Adrenal gland (tissue), 12 donors: ENCODE measurements around the gene NKAIN2. TPM values are rescaled to one million over a fixed set of nuclear protein-coding genes. Genes with fewer than 3 reads are reported as not detected.

Experiments
- DNase-seq, 7 donors: peaks; one replicate each; pipeline ENCODE4 v3.0.0-alpha.2; 2019 to 2020
- H3K27ac ChIP-seq, 5 donors: fragments of 200-600 bp; sonication (generic) in 4 of 5; 1 replicate in 3 of 5; 2 replicates in 2 of 5; pipeline versions ENCODE4 v1.5.1 to v1.8.0; 2016 to 2020; ENCODE audit warnings: mild to moderate bottlenecking in 1 of 5
- H3K27me3 ChIP-seq: fragments of 200-600 bp; 2 replicates; pipeline ENCODE4 v1.8.0; 2021
- H3K36me3 ChIP-seq, 2 donors: fragments of 200-600 bp; replicated peaks in 1 of 2; 1 replicate in 1 of 2; 2 replicates in 1 of 2; pipeline versions ENCODE4 v1.5.1 to v1.8.0; 2018 to 2022
- H3K4me1 ChIP-seq, 2 donors: fragments of 200-600 bp; replicated peaks in 1 of 2; 1 replicate in 1 of 2; 2 replicates in 1 of 2; pipeline versions ENCODE4 v1.5.1 to v1.8.0; 2018 to 2021
- H3K4me3 ChIP-seq, 4 donors: fragments of 200-600 bp; sonication (generic) in 3 of 4; one replicate each; pipeline ENCODE4 v1.5.1; 2016 to 2018
- H3K9me3 ChIP-seq, 3 donors: fragments of 200-600 bp; sonication (generic) in 1 of 3; replicated peaks in 1 of 3; 1 replicate in 2 of 3; 2 replicates in 1 of 3; pipeline versions ENCODE4 v1.5.1 to v1.8.0; 2016 to 2021
- POLR2A ChIP-seq, 2 donors: fragments of 450-650 bp; IDR thresholded peaks; one replicate each; pipeline ENCODE4 v1.6.1; 2017; ENCODE audit warnings: antibody characterized with exemption in 2 of 2, mild to moderate bottlenecking in 2 of 2, moderate library complexity in 1 of 2
- WGBS, 4 donors: extraction: QIAGEN DNeasy Blood & Tissue Kit in 2 of 4; methylation state at CpG; one replicate each; pipeline versions ENCODE4 v1.1.5 to v1.1.7; 2013 to 2017; 5-methylcytosine and 5-hydroxymethylcytosine counted together
- intact Hi-C, 2 donors: fragments of 100-400 bp; cut with DNase I; formaldehyde crosslinking; loops; one replicate each; pipeline versions ENCODE4 v1.14.1 to v1.15.0; 2022 to 2023
- polyA plus RNA-seq, 3 donors: library from polyadenylated mRNA; stranded (reverse); fragments of 200-250 nt in 2 of 3; fragments of 350-450 nt in 1 of 3; fragmentation: Illumina TruSeq in 1 of 3; extraction: RNeasy Lipid Tissue Mini Kit (QIAGEN cat#74804) in 1 of 3; gene quantifications; one replicate each; pipeline ENCODE4 v1.2.3, GENCODE V29; 2013 to 2014
- total RNA-seq, 9 donors: library from RNA; depleted of rRNA in 4 of 9; stranded (reverse); fragments of >200 nt in 4 of 9; fragments of 120-200 nt in 1 of 9; fragmentation: NEBNext Ultra II Directional in 1 of 9; extraction: Animal tissue kit (Norgen Biotek cat#: 25700) in 1 of 9; gene quantifications; one replicate each; pipeline versions ENCODE4 v1.1.0 to v1.2.4, GENCODE V29; 2013 to 2023
- TF ChIP-seq, protein P1 (sequence below), 6 experiments: fragments of 450-650 bp in 4 of 6; fragments of 200-600 bp in 2 of 6; sonication (generic) in 1 of 6; IDR thresholded peaks; 1 replicate in 5 of 6; 2 replicates in 1 of 6; pipeline versions ENCODE4 v1.5.1 to v1.8.0; 2016 to 2021; ENCODE audit warnings: antibody characterized with exemption in 6 of 6, mild to moderate bottlenecking in 2 of 6, moderate library complexity in 1 of 6
- donor health status: healthy with polysubstance abuse.
- donor health status: Bipolar disorder and iron deficiency.
- donor health status: DM: yes; HTN: yes; CAD: no.
- donor health status: DM: no; HTN: no; CAD: no.
- donor health status: DM: no; HTN: no; CAD: no.
- donor health status: DM: yes; HTN: yes; CAD: no.

NKAIN2 gene
- total and polyA plus RNA-seq, 12 donors = under 0.01 to 0.61 (median 0.23) TPM; not detected in 3

DNA sequence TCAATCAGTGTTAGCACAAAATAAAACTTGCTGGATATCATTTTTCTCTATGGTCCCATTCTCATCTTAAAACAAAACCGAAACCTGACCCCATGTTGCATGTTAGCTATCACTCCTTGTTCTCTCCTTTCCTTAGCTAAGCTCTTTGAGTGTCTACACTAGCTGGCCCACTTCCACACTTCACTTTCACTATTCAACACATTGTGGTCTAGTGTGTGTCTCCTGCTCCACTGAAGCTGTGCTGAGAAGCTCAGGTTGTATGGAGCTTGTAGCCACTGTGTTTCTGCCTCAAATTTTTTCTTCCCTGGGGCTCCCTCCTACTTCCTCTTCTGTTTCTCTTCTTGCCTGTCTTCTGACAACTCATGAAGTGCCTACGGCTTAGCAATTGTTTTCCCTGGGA, 223.0 kb downstream of the NKAIN2 start:
- Histone ChIP-seq H3K4me1 (no peaks in the 10 kb centered on the region), H3K27me3 (no peaks in the 10 kb centered on the region), H3K27ac (no peak overlapping the region), H3K9me3 (no peaks in the 10 kb centered on the region), H3K36me3 (no peaks in the 10 kb centered on the region), H3K4me3 (no peak overlapping the region)
- DNase-seq = no peak
- intact Hi-C loops = no loop called here
- WGBS, 4 donors = 62 to 75% (median 63%) methylated on average over 2 of the region's 2 CpGs
- TF ChIP-seq, protein P1, sequence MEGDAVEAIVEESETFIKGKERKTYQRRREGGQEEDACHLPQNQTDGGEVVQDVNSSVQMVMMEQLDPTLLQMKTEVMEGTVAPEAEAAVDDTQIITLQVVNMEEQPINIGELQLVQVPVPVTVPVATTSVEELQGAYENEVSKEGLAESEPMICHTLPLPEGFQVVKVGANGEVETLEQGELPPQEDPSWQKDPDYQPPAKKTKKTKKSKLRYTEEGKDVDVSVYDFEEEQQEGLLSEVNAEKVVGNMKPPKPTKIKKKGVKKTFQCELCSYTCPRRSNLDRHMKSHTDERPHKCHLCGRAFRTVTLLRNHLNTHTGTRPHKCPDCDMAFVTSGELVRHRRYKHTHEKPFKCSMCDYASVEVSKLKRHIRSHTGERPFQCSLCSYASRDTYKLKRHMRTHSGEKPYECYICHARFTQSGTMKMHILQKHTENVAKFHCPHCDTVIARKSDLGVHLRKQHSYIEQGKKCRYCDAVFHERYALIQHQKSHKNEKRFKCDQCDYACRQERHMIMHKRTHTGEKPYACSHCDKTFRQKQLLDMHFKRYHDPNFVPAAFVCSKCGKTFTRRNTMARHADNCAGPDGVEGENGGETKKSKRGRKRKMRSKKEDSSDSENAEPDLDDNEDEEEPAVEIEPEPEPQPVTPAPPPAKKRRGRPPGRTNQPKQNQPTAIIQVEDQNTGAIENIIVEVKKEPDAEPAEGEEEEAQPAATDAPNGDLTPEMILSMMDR (IDR thresholded peaks at IDR 0.05) = no peak
- no peak for TF ChIP-seq POLR2A (IDR thresholded peaks at IDR 0.05)

DNA sequence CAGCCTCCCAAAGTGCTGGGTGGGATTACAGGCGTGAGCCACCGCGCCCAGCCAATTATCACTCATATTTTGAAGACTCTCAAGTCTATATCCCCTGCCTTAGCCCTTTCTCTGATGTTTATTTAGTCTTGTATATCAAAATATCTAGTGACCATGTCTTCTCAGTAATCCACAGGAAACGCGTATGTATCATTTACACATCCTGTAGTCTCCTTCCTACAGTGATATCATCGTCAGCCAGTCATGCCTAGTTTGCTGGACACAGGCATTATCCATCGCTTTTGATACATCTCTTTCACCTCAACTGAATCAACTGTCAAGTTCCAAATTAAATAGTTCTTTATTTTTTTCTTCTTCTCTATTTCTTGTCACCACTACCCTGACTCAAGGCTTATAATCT, 223.7 kb downstream of the NKAIN2 start:
- Histone ChIP-seq H3K4me1 (no peaks in the 10 kb centered on the region), H3K9me3 (no peaks in the 10 kb centered on the region), H3K27me3 (no peaks in the 10 kb centered on the region), H3K27ac (no peak overlapping the region), H3K36me3 (no peaks in the 10 kb centered on the region), H3K4me3 (no peak overlapping the region)
- intact Hi-C loops = no loop called here
- 91 to 96% (median 92%) methylated on average over 7 of the region's 7 CpGs for WGBS, 4 donors
- TF ChIP-seq, protein P1 (IDR thresholded peaks at IDR 0.05) = no peak
- TF ChIP-seq POLR2A (IDR thresholded peaks at IDR 0.05) = no peak
- DNase-seq = no peak

DNA sequence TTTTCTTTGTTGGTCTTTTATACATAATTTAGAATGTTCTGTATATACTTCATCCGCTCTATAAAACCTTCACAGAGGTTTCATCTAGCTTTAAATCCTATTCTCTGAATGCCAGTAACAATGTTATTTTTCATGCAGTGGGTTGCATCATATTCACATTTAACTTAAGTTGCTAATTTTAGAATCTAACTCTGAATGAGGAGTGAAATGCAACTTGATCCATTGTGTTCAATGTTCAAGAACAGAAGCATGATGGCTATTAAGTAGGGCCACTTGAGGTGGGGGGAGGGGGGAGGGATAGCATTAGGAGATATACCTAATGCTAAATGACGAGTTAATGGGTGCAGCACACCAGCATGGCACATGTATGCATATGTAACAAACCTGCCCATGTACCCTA, 224.5 kb downstream of the NKAIN2 start:
- no peak overlapping the region for H3K4me3 ChIP-seq
- no peaks in the 10 kb centered on the region for H3K4me1 ChIP-seq
- H3K27ac ChIP-seq = no peak overlapping the region
- H3K36me3 ChIP-seq = no peaks in the 10 kb centered on the region
- no peak for DNase-seq
- no peaks in the 10 kb centered on the region for H3K27me3 ChIP-seq
- WGBS, 4 donors = 80 to 89% (median 86%) methylated on average over 2 of the region's 2 CpGs
- intact Hi-C loops = no loop called here
- no peaks in the 10 kb centered on the region for H3K9me3 ChIP-seq
- TF ChIP-seq, protein P1 (IDR thresholded peaks at IDR 0.05) = no peak
- TF ChIP-seq POLR2A (IDR thresholded peaks at IDR 0.05) = no peak

DNA sequence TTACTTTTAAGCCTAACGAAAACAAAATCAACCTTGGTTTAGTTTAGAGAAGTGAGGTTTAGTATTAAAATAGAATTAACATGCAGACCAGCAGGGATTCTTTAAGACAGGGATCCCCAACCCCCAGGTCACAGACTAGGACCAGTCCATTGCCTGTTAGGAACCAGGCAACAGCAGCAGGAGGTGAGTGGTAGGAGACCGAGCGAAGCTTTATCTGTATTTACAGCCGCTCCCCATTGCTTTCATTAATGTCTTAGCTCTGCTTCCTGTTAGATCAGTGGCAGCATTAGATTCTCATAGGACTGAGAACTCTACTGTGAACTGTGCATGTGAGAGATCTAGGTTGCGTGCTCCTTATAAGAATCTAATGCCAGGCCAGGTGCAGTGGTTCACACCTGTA, 225.9 kb downstream of the NKAIN2 start:
- no peak for TF ChIP-seq POLR2A (IDR thresholded peaks at IDR 0.05)
- TF ChIP-seq, protein P1 (IDR thresholded peaks at IDR 0.05) = no peak
- Histone ChIP-seq H3K4me3 (no peak overlapping the region), H3K9me3 (no peaks in the 10 kb centered on the region), H3K27ac (no peak overlapping the region), H3K27me3 (no peaks in the 10 kb centered on the region), H3K4me1 (no peaks in the 10 kb centered on the region), H3K36me3 (no peaks in the 10 kb centered on the region)
- WGBS, 4 donors = 89 to 92% (median 90%) methylated on average over 5 of the region's 5 CpGs
- DNase-seq = no peak
- intact Hi-C loops = no loop called here
